GM21825 (cell line): ENCODE measurements around the gene DLGAP1.
"Not testable (repeated sequence)": the region's sequence is repeated elsewhere in the genome, so short reads cannot be mapped to it uniquely, and the experiment has no call there.

Source experiments
- ATAC-seq: cut with Tn5 transposase; IDR thresholded peaks from one replicate; pipeline ENCODE4 v1.9.1; 2021; ENCODE audit warnings: mild to moderate bottlenecking, moderate library complexity; ENCODE audit not compliant: unreplicated experiment

The DLGAP1 gene

DNA sequence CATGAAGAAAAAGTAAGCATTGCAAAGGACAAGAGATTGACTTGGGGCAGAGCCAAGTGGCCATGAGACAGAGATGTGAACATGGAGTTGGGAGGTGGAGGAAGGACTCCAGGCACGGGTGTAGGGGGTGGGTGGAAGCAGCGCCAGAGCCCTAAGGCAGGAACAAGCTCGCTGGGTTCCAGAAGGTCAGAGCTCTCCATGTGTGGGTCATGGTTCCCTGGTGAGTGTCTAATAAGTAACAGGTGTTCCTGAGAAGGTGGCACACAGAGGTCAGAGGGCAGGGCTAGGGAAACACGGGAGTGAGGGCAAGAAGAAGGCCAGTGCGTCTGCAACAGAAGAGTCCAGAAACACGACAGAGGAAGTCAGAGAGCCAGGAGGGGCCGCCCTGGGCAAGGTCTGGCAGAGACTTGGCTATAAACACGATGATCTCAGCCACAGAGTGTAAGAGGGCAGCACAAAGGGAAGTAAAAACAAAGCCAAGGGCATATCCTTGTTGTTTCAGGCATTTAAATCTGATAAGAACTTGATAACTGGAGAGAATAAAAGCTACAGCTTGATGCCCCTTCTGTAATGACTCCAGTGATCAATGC, 744.3 kb downstream of the DLGAP1 start:
- no peak for ATAC-seq

DNA sequence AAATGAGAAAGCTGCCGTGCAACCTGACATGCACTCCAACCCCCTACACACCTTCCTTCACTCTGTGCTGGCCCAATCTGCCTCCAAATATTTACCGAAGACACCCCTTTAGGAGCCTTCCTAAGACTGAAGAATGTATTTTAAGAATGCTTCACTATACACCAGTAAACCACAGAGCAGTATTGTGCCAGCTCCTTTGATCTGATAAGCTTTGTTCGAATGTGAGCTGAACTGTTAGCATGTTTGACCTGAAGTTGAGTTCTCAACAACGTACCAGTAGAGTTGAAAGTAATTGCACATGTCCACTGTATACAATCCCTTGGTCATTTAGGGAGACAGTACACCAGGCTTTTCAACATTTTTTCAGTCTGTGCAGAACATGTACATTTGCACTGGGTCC, 745.9 kb downstream of the DLGAP1 start:
- no peak for ATAC-seq

DNA sequence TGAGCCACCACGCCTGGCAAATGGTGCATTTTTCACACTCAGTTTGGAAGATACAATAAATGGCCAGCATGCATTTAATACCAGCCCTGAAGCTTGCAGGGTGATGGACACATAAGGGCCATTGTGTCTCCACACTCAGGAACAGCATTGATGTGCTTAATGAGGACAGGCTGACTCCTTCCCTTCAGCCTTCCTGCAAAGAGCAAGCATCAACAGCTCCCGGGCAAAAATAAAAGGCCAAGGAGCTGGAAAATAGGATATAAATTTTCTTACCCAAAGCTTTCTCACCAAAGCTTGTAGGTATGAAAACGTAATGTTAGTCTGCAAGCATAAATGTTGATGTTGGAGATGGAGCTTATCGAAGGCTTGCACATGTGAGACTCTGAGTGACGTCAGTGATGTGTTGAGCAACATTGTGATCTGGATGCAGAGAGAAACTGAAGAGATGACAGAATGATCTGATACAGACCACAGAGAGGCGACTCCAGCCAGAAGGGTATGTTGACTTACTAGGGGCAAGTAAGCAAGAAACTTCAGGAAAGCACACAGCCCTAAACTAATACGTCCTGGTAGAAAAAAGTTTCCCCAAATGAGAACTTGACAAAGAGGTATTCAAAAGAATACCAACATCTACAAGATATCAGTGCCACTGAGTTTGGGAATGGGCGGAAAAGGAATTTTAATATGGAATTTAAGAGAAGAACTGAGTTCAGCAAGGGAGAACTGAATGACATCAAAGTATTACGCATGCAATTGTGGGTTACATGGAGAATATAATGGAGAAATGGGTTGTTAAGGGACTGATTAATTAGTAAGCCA, 748.6 kb downstream of the DLGAP1 start:
- no peak for ATAC-seq

DNA sequence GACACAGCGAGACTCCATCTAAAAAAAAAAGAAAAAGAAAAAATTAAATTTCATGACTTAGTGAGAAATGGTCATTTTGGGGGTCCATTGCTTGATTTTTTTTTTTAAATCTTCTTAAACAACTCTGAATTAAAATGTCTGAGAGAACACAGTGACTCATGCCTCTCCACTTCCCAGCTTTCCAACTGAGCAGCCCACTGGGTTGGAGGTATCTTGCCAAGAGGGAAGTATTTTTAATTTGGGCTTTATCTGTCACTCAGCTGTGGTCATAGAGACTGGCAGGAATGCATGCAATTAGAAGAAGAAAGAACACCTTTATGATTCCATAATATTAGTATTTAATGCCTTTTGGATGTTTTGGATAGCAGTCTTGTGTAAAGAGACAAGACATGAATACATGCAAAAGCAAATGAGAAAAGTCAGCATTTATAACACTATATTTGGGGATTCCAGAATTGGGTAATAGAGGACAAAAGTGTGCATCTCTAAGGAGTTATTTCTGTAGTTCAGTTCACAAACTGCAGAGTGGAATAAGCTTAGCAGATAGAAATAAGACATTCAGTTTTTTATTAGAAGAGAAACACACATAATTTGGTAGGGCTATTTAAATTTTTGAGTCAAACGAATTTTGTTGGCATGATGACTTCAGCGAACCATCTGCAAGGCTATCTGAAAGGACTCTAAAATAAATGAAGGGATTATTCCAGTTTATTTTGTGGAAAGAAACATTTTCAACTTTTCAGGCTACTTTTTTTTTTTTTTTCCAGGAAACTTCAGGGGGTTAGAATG, 750.4 kb downstream of the DLGAP1 start:
- ATAC-seq, result no peak

DNA sequence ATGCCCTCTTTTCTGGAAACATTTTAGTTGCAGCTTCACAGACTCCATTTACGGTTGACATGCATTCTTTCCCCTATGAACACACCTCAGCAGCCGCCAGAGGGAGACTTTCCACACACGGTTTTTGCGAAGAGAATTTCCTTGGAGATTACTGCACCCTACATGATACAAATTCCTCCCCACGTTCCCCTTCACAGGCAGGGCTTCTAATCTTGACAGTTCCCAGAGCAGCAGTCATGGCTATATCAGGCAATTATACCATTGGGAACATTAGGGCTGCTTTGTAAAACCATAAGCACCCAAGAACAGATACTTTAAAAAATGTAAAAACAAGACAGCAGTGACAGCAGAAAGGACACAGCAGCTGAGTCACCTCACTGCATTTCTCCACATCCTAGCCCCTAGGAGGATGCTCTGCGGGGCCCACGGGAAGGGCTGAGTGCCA, 751.4 kb downstream of the DLGAP1 start:
- no peak for ATAC-seq

DNA sequence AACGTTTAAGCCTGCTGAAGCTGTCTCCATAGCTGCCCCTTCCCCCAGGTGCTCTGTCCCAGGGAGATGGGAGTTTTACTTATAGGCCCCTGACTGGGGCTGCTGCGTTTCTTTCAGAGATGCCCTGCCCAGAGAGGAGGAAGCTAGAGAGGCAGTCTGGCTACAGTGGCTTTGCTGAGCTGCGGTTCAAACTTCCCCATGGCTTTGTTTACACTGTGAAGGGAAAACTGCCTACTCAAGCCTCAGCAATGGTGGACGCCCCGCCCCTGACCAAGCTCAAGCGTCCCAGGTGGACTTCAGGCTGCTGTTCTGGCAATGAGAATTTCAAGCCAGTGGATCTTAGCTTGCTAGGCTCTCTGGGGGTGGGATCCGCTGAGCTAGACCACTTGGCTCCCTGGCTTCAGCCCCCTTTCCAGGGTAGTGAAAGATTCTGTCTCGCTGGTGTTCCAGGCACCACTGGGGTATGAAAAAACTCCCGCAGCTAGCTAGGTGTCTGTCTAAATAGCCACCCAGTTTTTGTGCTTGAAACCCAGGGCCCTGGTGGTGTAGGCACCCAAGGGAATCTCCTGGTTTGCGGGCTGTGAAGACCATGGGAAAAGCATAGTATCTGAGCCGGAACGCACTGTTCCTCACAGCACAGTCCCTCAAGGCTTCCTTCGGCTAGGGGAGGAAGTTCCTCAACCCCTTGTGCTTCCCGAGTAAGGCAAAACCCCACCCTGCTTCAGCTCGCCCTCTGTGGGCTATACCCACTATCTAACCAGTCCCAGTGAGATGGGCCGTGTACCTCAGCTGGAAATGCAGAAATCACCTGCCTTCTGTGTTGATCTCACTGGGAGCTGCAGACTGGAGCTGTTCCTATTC, 755.2 kb downstream of the DLGAP1 start:
- not testable (repeated sequence) for ATAC-seq

DNA sequence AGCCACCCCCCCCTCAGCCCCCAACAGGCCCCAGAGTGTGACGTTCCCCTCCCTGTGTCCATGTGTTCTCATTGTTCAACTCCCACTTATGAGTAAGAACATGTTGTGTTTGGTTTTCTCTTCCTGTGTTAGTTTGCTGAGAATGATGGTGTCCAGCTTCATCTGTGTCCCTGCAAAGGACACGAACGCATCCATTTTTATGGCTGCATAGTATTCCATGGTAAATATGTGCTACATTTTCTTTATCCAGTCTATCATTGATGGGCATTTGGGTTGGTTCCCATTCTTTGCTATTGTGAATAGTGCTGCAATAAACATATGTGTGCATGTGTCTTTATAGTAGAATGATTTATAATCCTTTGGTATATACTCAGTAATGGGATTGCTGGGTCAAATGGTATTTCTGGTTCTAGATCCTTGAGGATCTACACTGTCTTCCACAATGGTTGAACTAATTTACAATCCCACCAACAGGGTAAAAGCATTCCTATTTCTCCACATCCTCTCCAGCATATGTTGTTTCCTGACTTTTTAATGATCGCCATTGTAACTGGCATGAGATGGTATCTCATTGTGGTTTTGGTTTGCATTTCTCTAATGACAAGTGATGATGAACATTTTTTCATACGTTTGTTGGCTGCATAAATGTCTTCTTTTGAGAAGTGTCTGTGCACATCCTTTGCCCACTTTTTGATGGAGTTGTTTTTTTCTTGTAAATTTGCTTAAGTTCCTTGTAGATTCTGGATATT, 760.9 kb downstream of the DLGAP1 start:
- not testable (repeated sequence) for ATAC-seq

DNA sequence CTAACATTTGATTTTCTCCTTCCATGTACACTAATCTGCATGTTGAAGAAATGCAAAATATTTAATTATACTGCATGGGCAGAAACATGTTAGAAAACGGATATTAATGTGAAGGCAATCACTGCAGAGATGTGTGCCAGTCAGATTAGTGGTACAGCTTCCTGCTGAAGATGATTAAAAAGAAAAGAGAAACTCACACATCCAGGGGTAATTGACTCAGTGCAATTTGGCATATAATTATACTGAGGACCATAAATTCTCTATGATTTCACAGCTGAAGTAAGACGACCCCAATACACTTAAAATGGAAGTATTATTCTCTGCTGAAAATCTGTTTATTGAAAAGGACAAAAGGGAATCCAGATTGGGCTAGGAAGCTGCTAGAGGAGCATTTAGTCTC, 761.7 kb downstream of the DLGAP1 start:
- no peak for ATAC-seq

DNA sequence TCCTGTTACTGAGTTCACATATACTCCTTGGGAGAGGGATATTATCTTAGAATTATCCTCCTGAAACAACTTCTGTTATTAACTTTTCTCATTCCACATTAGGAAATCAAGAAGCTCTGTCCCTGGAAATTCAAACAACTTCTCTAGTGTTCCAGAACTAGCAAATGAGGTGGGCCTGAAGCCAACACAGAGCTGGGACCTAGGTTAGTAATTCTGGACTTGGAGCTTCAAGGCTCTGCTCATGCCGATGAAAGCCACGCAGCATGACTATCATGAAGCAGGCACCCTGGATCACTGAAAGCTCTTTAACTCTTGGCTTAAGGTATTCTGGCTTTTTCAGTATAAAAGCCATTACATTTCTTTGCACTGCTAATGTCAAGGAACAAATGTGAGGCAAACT, 762.4 kb downstream of the DLGAP1 start:
- ATAC-seq, result no peak

DNA sequence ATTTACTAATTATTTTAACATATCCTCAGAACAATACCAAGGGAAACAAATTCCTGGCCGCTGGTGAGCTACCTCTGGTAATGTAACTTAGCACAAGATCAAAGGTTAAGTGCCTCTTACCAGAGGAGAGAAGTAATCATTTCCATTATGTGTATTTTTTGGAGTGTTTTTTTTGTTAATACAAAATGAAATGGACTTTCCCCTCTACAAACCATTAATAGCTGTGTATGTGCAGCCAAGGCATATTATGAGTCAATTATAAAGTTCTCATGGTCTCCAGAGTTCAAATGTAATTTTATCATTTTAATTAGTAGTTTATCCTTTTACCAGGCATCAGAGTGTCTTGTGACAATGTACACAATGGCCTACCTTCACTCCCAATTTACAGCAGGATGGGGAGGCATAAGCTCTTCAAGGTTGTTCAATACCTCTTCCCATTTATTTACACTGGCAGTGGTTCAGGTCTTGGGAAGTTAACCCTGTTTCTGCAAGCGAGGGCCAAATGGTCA, 762.9 kb downstream of the DLGAP1 start:
- ATAC-seq, result no peak

DNA sequence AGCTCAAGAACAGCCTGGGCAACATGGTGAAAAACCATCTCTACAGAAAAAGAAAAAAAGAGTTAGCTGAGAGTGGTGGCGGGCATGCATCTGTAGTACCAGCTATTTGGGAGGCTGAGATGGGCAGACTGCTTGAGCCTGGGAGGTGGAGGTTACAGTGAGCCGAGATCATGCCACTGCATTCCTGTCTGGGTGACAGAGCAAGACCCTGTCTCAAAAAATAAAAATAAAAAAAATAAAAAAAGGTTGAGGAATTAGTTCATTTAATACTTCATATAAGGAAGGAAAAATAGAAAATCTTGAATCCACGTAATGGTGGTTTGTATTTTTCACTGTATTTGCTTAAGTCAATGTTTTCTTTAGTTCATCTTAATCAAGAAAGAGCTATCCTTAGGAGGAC, 763.4 kb downstream of the DLGAP1 start:
- no peak for ATAC-seq

DNA sequence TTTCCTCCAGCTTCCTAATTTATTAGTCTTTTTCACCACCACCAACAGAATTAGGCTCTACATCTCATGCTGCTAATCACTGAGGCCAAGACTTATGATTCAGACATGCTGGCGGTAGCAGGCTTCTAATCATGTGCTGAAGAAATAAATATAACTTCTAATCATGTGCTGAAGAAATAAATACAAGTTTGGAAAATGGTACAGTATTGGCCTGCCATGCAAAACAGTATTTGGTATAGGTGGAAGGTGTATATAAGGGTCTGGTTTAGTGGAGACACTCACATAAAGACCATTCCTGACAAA, 764.4 kb downstream of the DLGAP1 start:
- ATAC-seq, result no peak

DNA sequence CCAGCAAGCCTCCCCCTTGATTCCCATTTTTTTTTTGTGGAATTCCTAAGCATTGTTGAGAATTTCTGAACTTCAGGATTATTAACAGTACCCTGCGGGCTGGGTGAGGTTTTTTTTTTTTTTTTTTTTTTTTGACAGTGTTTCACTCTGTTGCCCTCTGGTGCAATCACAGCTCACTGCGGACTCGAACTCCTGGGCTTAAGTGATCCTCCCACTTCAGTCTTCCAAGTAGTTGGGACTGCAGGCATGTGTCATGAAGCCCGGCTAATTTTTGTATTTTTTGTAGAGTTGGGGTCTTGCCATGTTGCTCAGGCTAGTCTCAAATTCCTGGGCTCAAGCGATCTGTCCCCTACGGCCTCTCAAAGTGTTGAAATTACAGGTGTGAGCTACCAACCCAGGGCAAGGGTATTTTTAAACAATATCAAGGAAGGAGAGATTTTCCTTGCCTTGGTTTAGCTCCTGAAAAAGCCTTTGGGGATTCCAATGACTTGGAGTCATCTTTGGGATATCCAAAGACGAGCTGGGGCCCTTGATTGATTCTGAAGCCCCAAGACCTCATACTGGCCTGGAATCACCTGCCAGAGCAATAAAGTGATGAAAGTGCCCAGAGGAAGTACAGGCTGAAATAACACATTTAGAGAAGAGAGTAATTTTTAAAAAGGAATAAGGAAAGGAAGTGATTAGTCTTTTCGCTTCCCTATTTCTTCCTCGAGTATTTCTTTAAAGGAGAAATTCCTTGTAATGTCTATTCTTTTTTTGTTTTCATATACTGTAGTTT, 764.9 kb downstream of the DLGAP1 start:
- no peak for ATAC-seq

DNA sequence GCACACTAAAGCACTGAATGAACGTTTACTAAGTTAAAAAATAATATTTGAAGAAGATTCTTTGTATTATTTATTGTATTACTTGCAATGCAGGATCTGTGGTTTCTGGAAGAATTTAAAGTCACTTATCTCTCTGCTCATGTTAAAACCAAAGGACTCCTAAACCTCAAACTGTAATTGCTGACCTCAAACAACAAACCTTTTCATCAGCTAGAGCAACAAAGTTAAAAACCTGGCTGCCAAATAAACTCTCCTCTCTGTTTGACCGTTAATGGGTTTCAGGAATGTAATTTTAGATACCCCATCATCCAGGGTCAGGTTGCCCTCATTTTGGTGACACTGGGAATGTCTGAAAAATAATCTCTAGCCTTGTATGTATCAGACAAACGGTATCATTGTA, 766.0 kb downstream of the DLGAP1 start:
- no peak for ATAC-seq

DNA sequence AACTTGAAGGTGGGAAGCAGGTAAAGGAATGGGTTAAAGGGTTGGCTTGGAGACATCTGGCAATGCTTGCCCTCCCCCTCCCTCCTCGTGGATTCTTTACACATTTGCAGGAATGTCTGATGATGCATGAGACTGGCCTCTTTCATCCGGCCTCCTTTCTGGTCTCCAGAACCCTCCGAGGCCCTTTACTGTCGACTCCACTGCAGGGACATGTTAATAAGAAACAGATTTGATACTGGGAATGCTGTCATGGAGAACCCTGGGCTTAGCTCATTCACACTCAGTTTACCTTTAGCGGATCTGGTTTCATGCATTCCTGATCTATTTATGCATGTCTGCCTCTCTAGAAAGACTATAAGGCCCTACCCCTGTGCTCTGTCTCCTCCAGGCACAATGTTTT, 766.4 kb downstream of the DLGAP1 start:
- no peak for ATAC-seq

DNA sequence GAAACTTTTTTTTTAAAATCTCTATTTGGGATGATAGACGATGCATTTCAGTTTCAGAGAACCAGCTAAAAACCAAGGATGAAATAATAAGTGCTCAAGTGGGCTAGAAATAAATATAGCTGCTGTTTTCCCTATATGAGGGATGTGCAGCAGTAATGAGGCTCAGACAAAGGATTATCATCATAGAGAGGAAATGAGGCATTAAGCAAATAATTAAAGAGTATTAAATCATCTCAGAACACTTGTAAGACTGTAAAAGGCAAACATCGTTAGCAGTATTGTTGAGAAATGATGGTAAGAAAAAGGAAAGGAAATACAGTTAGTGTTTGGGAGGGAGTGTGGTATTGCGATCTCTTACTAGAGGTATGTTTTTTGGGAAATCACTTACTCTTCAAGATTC, 771.6 kb downstream of the DLGAP1 start:
- ATAC-seq, result no peak

DNA sequence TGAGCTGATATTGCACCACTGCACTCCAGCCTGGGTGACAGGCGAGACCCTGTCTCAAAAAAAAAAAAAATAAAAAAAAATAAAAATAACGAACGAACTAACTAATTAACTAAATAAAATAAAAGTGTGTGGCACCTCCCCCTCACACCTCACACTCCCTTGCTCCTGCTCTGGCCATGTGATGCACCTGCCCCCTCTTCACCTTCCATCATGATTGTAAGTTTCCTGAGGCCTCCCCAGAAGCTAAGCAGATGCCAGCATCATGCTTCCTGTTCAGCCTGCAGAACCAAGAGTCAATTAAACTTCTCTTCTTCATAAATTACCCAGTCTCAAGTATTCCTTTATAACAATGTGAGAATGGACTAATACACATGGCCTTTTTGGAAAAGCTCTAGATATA, 773.0 kb downstream of the DLGAP1 start:
- no peak for ATAC-seq

DNA sequence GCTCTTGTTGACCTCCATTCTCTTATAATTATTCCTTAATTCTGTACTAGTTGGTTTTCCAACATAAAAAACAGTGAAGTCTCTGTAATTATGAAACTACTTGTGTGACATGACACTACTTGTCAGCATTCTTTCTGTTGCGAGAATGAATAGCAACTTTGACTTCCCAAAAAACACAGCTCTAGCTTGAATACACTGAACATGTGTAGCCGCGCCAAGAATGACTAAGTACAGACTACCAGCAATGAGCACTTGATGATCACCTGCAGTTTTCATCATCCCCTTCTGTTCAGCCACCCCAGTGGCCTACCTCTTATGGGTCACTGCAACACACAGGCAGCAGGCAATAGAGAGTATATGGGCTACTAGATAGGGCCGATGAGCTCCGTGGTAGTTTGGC, 775.9 kb downstream of the DLGAP1 start:
- no peak for ATAC-seq

DNA sequence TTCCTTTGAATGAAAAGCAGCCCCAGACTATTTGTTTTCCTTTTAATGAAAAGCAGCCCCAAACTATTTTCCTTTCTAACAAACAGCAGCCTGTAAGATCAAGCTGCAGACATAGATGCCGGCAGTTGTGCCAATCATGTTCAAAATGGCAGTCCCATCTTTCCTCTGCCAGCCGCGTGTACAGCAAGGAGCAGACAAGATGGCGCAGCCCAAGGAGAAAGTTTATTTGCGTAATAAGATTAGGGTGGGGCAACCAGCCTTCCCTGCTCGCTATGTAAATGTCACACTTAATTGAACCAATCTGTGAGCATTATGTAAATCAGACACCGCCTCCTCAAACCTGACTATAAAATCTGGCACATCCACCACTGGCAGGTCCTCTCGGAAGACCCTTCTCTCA, 779.1 kb downstream of the DLGAP1 start:
- no peak for ATAC-seq
